ENCODE data around the gene MTERF1. TPM values are rescaled to one million over a fixed set of nuclear protein-coding genes. Genes with fewer than 3 reads are reported as not detected.
"Not testable (repeated sequence)": the region's sequence is repeated elsewhere in the genome, so short reads cannot be mapped to it uniquely, and the experiment has no call there.

Gene MTERF1
- total RNA-seq, 1 experiment from 2014 or later = 12.0 TPM

DNA sequence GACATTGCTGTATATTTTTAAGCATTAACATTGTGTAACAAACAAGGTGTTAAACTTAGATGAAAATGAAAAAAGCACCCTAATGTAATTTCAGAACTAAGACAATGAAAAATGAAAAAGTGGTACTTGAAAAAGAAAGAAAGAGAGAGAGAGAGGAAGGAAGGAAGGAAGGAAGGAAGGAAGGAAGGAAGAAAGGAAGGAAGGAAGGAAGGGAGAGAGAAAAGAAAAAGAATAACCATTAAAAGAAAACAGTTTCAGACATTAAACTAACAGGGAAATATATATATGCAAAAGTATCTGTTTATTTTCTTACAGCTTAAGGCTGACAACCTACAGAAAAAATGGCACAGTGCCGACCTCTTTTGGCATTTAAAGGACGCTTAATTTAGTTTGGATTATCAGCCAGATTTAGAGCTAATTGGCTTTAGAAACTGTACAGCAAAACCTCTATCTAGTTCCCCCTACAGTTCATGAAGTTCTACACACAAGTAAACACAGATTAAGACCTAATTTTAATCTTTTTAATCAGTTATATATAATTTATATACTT, 13.8 kb downstream of the MTERF1 start:
- Mint-ChIP-seq H3K4me3 (no peak overlapping the region), H3K9me3 (peaks cover 12% of the 10 kb centered on the region; the same call in 1 of the 2 replicates), H3K27me3 (ENCODE audit: low read depth) (no peaks in the 10 kb centered on the region), H3K4me1 (no peaks in the 10 kb centered on the region), H3K27ac (no peak overlapping the region), H3K36me3 (no peaks in the 10 kb centered on the region)
- TF ChIP-seq FOXJ3 (CRISPR knock-in tag; IDR thresholded peaks at IDR 0.05; ENCODE audit: borderline replicate concordance) = no peak
- ChIA-PET CTCF (no interaction called here), POLR2A (no interaction called here)
- DNase-seq (ENCODE audit: low spot score) (no peak), ATAC-seq (no peak)

DNA sequence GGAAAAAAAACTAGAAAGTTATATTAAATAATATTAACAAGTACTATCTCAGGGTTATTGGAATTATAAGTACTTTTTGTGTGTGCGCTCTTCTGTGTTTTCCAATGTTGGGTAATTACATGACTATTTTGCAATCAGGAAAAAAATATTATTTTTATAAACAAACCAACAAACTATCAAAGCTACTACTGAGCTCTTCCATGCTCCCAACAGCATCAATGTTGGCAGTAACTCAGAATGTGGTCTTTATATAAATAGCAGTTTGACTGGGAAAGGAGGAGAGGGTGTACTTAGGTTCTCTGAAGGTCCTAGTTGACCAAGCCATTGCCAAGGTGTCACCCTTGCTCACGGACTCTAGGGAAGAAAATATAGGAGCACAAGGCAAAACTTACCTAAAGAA, 15.0 kb downstream of the MTERF1 start:
- Mint-ChIP-seq H3K4me3 (no peak overlapping the region), H3K27me3 (ENCODE audit: low read depth) (no peaks in the 10 kb centered on the region), H3K27ac (no peak overlapping the region), H3K36me3 (no peaks in the 10 kb centered on the region), H3K4me1 (no peaks in the 10 kb centered on the region), H3K9me3 (peaks cover 12% of the 10 kb centered on the region; the same call in 1 of the 2 replicates)
- TF ChIP-seq, protein P1, sequence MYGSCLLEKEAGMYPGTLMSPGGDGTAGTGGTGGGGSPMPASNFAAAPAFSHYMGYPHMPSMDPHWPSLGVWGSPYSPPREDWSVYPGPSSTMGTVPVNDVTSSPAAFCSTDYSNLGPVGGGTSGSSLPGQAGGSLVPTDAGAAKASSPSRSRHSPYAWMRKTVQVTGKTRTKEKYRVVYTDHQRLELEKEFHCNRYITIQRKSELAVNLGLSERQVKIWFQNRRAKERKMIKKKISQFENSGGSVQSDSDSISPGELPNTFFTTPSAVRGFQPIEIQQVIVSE (CRISPR knock-in tag; IDR thresholded peaks at IDR 0.05; ENCODE audit: borderline replicate concordance) = no peak
- no peak for TF ChIP-seq ZNF416 (CRISPR knock-in tag; IDR thresholded peaks at IDR 0.05)
- no peak for TF ChIP-seq ZNF423 (CRISPR knock-in tag; IDR thresholded peaks at IDR 0.05)
- no peak for TF ChIP-seq FOXK1 (CRISPR knock-in tag; IDR thresholded peaks at IDR 0.05)
- POLR2A ChIA-PET = no interaction called here
- ATAC-seq (no peak), DNase-seq (ENCODE audit: low spot score) (no peak)
- CTCF ChIA-PET = no interaction called here

DNA sequence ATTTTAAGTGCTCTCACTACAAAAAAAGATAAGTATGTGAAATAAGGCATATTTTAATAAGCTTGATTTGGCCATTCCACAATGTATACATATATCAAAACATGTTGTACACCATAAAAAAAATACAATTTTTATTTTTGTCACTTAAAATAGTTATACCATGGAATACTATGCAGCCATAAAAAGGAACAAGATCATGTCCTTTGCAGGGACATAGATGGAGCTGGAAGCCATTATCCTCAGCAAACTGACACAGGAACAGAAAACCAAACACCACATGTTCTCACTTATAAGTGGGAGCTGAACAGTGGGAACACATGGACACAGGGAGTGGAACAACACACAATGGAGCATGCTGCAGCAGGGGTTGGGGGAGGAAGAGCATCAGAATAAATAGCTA, 15.9 kb downstream of the MTERF1 start:
- H3K27ac Mint-ChIP-seq; H3K4me3 Mint-ChIP-seq; DNase-seq (ENCODE audit: low spot score); H3K4me1 Mint-ChIP-seq; POLR2A ChIA-PET; H3K36me3 Mint-ChIP-seq; CTCF ChIA-PET; ATAC-seq; H3K27me3 Mint-ChIP-seq (ENCODE audit: low read depth): not testable (repeated sequence)
- H3K9me3 Mint-ChIP-seq = peaks cover 12% of the 10 kb centered on the region; the same call in 1 of the 2 replicates

DNA sequence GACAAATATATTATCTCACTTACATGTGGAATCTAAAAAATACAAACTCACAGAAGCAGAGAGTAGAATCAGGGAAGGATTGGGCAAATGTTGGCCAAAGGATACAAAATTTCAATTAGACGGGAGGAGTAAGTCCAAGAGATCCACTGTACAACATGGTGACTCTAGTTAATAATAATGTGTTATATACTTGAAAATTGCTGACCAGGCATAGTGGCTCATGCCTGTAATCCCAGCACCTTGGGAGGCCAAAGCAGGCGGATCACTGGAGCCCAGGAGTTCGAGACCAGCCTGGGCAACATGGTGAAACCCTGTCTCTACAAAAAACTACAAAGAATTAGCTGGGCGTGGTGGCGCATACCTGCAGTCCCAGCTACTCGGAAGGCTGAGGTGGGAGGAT, 16.4 kb downstream of the MTERF1 start:
- Mint-ChIP-seq H3K27me3 (ENCODE audit: low read depth) (no peaks in the 10 kb centered on the region), H3K36me3 (no peaks in the 10 kb centered on the region), H3K4me3 (no peak overlapping the region), H3K9me3 (peaks cover 12% of the 10 kb centered on the region; the same call in 1 of the 2 replicates), H3K27ac (no peak overlapping the region), H3K4me1 (no peaks in the 10 kb centered on the region)
- DNase-seq (ENCODE audit: low spot score) (no peak), ATAC-seq (no peak)
- TF ChIP-seq ZNF423 (CRISPR knock-in tag; IDR thresholded peaks at IDR 0.05) (no peak), ZNF121 (CRISPR knock-in tag; IDR thresholded peaks at IDR 0.05) (no peak)
- TF ChIP-seq, protein P2, sequence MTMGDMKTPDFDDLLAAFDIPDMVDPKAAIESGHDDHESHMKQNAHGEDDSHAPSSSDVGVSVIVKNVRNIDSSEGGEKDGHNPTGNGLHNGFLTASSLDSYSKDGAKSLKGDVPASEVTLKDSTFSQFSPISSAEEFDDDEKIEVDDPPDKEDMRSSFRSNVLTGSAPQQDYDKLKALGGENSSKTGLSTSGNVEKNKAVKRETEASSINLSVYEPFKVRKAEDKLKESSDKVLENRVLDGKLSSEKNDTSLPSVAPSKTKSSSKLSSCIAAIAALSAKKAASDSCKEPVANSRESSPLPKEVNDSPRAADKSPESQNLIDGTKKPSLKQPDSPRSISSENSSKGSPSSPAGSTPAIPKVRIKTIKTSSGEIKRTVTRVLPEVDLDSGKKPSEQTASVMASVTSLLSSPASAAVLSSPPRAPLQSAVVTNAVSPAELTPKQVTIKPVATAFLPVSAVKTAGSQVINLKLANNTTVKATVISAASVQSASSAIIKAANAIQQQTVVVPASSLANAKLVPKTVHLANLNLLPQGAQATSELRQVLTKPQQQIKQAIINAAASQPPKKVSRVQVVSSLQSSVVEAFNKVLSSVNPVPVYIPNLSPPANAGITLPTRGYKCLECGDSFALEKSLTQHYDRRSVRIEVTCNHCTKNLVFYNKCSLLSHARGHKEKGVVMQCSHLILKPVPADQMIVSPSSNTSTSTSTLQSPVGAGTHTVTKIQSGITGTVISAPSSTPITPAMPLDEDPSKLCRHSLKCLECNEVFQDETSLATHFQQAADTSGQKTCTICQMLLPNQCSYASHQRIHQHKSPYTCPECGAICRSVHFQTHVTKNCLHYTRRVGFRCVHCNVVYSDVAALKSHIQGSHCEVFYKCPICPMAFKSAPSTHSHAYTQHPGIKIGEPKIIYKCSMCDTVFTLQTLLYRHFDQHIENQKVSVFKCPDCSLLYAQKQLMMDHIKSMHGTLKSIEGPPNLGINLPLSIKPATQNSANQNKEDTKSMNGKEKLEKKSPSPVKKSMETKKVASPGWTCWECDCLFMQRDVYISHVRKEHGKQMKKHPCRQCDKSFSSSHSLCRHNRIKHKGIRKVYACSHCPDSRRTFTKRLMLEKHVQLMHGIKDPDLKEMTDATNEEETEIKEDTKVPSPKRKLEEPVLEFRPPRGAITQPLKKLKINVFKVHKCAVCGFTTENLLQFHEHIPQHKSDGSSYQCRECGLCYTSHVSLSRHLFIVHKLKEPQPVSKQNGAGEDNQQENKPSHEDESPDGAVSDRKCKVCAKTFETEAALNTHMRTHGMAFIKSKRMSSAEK (CRISPR knock-in tag; IDR thresholded peaks at IDR 0.05; ENCODE audit: borderline replicate concordance) = no peak
- TF ChIP-seq, protein P3, sequence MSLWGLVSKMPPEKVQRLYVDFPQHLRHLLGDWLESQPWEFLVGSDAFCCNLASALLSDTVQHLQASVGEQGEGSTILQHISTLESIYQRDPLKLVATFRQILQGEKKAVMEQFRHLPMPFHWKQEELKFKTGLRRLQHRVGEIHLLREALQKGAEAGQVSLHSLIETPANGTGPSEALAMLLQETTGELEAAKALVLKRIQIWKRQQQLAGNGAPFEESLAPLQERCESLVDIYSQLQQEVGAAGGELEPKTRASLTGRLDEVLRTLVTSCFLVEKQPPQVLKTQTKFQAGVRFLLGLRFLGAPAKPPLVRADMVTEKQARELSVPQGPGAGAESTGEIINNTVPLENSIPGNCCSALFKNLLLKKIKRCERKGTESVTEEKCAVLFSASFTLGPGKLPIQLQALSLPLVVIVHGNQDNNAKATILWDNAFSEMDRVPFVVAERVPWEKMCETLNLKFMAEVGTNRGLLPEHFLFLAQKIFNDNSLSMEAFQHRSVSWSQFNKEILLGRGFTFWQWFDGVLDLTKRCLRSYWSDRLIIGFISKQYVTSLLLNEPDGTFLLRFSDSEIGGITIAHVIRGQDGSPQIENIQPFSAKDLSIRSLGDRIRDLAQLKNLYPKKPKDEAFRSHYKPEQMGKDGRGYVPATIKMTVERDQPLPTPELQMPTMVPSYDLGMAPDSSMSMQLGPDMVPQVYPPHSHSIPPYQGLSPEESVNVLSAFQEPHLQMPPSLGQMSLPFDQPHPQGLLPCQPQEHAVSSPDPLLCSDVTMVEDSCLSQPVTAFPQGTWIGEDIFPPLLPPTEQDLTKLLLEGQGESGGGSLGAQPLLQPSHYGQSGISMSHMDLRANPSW (CRISPR knock-in tag; conservative IDR thresholded peaks at IDR 0.05; ENCODE audit: low read depth) = no peak
- TF ChIP-seq, protein P4, sequence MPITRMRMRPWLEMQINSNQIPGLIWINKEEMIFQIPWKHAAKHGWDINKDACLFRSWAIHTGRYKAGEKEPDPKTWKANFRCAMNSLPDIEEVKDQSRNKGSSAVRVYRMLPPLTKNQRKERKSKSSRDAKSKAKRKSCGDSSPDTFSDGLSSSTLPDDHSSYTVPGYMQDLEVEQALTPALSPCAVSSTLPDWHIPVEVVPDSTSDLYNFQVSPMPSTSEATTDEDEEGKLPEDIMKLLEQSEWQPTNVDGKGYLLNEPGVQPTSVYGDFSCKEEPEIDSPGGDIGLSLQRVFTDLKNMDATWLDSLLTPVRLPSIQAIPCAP (CRISPR knock-in tag; IDR thresholded peaks at IDR 0.05) = no peak
- TF ChIP-seq, protein P5, sequence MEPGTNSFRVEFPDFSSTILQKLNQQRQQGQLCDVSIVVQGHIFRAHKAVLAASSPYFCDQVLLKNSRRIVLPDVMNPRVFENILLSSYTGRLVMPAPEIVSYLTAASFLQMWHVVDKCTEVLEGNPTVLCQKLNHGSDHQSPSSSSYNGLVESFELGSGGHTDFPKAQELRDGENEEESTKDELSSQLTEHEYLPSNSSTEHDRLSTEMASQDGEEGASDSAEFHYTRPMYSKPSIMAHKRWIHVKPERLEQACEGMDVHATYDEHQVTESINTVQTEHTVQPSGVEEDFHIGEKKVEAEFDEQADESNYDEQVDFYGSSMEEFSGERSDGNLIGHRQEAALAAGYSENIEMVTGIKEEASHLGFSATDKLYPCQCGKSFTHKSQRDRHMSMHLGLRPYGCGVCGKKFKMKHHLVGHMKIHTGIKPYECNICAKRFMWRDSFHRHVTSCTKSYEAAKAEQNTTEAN (CRISPR knock-in tag; IDR thresholded peaks at IDR 0.05) = no peak
- ChIA-PET CTCF (no interaction called here), POLR2A (no interaction called here)

Data from WTC11 (cell line).